Fibroblast of the aortic adventitia (primary cell): Measurements from ENCODE around the gene CYP27C1. TPM values are rescaled to one million over a fixed set of nuclear protein-coding genes. Genes with fewer than 3 reads are reported as not detected.
A peak's percentile ranks its signal among the peaks of the same experiment; 100 is the strongest.

ENCODE experiments used
- DNase-seq: peaks from one replicate; pipeline ENCODE4 v3.0.0-alpha.2; 2010; ENCODE audit warnings: low read depth
- H3K4me3 ChIP-seq: 2 replicates; pipeline ENCODE4 v1.5.1; 2011; ENCODE audit warnings: low read depth, mild to moderate bottlenecking, control low read depth, low read length, moderate library complexity
- total RNA-seq: library from RNA; depleted of rRNA; stranded (reverse); fragments of >200 nt; gene quantifications from 2 replicates; pipeline ENCODE4 v1.2.3, GENCODE V29; 2012; ENCODE audit warnings: low replicate concordance
- TF ChIP-seq, protein P1 (sequence below): IDR thresholded peaks from 2 replicates; pipeline ENCODE4 v1.5.1; 2011; ENCODE audit warnings: mild to moderate bottlenecking, low read length, control low read depth, inconsistent platforms; ENCODE audit not compliant: insufficient read depth

The CYP27C1 gene
- total RNA-seq, 1 donor = 0.72 TPM

DNA sequence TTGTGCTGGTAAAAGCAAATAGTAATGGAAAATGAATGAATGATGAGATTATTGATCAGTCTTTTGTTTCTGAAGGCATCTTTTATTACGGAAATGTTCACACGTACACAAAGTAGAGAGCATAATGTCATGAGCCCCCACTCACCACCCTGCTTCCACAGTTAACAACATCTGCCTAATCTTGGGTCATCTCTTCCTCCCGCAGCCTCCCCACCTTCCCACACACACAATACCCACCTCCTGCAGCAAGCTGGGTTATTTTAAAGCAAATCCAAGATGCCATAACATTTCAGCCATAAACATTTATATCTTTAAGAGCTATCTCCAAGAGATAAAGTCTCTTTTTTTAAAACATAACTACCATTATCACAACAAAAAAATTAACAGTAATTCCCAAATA, 36.3 kb downstream of the CYP27C1 start:
- H3K4me3 ChIP-seq = no peak overlapping the region
- no peak for DNase-seq
- TF ChIP-seq, protein P1, sequence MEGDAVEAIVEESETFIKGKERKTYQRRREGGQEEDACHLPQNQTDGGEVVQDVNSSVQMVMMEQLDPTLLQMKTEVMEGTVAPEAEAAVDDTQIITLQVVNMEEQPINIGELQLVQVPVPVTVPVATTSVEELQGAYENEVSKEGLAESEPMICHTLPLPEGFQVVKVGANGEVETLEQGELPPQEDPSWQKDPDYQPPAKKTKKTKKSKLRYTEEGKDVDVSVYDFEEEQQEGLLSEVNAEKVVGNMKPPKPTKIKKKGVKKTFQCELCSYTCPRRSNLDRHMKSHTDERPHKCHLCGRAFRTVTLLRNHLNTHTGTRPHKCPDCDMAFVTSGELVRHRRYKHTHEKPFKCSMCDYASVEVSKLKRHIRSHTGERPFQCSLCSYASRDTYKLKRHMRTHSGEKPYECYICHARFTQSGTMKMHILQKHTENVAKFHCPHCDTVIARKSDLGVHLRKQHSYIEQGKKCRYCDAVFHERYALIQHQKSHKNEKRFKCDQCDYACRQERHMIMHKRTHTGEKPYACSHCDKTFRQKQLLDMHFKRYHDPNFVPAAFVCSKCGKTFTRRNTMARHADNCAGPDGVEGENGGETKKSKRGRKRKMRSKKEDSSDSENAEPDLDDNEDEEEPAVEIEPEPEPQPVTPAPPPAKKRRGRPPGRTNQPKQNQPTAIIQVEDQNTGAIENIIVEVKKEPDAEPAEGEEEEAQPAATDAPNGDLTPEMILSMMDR = no peak

DNA sequence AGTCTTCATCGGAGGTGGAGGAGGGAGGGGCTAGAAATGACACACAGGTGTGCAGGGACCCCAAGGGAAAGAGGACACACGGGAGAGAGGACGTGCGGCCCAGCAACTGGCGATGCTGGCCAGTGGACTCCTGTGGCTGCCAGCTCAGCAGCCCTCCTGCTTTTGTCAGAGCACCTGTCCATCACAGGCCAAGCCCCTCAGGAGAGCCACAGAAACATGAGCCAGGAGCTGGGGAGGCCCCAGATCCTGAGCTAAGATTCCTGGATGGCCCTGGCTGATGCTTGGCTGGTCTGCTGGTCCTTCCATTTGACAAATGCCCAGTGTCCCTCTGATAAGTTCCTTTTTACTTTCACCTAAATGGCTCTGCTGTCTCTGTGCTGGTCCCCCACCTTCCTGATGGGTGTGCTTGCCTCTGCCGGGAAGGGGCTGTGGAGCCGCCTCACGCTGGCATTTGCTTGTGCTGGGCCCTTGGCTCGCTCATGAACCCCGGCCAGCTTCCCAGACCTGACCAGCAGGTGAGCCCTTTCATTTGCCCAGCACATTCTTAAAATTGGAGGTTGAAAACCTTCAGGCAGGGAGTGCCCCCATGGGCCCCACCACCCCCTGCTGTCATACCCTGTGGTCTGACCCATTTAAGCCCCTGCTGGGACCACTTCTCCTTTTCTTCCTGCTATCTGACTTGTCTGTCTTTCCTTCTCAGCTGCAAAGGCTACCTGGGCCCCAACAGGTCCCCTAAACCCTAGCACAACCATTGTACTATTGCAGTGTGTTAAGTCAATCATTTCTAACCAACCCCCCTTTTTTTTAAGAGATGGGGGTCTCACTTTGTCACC, 37.3 kb downstream of the CYP27C1 start:
- TF ChIP-seq, protein P1 = no peak
- DNase-seq = no peak
- H3K4me3 ChIP-seq = no peak overlapping the region

DNA sequence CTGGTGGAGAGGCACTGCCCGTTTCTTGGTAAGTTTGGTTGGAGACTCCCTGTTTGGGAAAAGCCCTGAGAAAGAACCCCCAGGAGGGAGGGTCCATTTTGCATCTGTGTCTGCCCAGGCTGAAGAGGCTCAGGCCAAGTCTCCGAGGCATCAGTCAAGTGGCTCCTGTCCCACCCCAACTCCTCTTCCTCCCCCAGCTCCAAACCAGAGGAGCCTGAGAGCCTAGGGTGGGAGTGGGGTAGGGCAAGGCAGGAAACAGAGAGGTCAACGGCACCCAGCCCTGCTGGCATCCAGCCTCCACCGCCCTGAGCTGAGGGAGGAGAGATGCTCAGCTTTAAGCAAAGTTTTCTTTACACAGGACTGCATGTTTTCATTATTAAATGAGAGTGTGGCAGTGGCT, 38.2 kb downstream of the CYP27C1 start:
- DNase-seq = no peak
- TF ChIP-seq, protein P1 = no peak
- H3K4me3 ChIP-seq = no peak overlapping the region

DNA sequence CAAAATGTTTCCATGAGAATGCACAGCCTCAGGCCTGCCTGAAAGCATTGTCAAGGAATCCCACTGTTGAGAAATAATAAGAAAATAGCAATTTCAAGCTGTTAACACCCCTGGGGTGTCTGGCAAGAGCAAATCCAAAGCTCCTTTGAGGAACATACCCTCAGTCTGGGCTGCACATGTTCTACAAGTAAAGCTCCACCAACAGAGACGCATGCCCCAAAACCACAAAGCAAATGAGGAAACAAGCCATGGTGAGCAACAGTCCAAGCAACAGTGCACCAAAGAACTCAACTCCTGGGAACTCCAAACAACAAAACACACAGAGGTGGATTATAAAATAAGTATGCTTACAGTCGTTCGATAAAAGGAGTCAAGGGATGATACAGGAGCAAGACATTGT, 40.3 kb downstream of the CYP27C1 start:
- H3K4me3 ChIP-seq = no peak overlapping the region
- TF ChIP-seq, protein P1 = no peak
- no peak for DNase-seq

DNA sequence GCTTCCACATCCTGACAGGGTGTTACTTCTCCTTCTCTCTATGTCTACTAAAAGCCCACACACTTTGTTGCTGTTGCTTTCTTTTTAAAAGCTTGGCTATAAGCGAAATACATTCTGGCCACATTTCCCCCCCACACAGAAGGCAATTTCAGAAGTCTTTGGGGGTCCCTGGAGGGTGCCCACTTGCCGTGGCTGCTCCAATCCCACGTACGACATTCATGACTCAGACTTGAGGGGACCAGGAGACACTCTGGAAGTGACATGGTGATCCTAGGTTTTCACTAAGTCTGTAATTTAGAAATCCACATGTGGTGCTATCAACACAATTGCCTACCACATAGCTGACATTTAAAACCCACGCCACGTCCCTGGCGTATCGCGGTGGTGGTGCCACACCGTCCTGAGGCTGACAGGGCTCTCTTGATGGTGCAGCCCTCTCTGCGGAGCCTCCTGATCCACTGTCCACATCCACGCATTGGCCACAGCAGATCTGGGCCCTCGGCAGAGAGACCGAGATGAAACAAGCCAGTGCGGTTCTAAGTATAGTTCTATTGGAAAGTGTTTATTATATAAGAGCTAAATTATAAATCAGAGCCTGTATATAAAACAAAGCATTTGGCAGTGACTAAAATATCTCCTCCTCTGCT, 42.4 kb downstream of the CYP27C1 start:
- H3K4me3 ChIP-seq = no peak overlapping the region
- DNase-seq = no peak
- TF ChIP-seq, protein P1 = no peak

DNA sequence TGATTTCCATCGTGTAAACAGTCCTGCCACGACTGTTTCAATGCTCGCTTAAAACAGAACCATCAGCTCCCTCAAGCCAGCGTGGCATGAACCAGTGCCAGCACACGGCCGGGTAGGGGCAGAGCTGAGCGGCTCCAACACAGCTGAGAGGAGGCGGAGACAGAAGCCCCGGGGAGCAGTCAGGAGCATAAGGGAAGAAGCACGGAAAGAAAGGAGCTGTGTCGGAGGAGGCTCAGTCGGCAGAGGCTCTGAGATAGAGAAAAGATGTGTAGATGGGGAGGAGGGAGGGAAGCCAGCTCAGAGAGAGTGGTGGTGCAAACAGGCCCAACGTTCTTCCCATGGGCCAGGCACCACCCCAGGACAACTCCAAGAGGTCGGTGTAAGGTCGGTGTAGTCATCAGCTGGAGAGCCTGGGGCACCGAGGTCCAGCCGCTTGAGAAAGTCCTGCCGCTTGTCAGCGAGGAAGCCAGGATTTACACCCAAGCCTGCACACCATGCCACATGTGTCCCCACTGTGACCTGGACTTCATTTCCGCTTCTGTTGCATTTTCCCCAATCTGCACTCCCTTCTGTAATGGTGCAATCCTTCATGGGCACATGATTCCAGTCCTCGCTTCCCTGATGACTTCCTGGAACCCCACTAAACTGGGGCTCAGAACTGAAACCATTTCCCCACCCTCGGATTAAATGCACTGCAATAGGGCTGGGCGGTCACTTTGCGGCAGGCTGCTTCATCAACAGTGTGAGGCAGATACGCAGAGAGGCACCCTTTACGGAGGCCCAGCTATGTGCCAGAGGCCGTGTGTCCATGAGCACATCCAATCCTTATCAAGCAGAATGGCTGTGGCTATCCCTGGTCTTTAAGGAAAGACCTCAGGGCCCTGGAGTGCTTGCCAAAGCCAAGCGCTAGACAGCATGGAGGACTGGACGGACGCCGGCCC, 43.5 kb downstream of the CYP27C1 start:
- TF ChIP-seq, protein P1 = no peak
- peak; percentile 19 for DNase-seq

More for the DNA sequence above, 43.5 kb downstream of the CYP27C1 start:
- H3K4me3 ChIP-seq = no peak overlapping the region
